ENCODE results near the gene SSX1.
"Not testable (repeated sequence)": the region's sequence is repeated elsewhere in the genome, so short reads cannot be mapped to it uniquely, and the experiment has no call there.

Gene SSX1, protein sequence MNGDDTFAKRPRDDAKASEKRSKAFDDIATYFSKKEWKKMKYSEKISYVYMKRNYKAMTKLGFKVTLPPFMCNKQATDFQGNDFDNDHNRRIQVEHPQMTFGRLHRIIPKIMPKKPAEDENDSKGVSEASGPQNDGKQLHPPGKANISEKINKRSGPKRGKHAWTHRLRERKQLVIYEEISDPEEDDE

DNA sequence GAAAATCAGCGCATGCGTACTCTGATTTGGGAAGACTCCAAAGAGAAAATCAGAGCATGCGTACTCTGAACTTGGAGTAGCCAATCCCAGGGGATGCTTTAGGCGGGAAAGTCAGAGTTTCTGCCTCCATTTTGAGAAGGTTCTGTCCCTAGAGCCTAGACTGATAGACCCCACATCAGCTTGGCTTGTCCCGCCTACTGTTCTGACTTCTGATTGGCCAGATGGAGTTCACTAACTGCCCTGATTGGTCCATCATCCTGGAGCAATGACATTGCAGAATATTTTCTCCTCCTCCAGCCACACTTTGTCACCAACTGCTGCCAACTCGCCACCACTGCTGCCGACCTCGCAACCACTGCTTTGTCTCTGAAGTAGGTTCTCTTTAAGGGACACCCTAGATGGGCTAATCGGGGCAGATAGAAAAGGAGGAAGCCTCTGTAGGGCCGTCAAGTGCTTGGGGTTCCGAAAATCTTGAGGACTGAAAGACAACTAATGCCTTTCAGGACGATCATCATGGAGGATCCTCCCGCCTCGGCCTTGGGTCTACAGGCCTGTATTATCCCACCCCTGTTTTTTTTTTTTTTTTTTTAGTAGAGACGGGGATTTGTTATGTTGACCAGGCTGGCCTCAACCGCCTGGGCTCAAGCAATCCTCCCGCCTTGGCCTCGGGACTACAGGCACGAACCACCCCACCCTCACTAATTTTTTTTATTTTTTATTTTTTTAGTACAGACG, at the start of gene SSX1:
Gene SSX1 (plus strand): TSS at position 331 of the 735 bp plus-strand sequence. CDS start 1,850 bp downstream, outside the sequence.
- not testable (repeated sequence) for DNase-seq

DNA sequence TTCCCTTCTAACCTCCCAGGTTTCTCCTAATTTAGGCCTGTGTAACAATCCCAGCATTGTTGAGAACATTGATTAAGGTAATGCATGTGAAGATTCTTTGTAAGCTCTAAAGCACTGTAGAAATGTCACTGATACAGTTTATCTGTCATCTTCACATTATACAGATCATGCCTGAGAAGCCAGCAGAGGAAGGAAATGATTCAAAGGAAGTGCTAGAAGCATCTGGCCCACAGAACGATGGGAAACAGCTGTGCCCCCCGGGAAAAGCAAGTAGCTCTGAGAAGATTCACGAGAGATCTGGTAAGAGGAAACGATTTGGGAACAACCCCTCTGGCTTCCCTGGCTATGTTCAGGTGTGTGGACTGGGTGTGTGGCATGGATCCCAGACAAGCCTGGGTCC, 40.9 kb upstream of the SSX1 start:
- not testable (repeated sequence) for DNase-seq

DNA sequence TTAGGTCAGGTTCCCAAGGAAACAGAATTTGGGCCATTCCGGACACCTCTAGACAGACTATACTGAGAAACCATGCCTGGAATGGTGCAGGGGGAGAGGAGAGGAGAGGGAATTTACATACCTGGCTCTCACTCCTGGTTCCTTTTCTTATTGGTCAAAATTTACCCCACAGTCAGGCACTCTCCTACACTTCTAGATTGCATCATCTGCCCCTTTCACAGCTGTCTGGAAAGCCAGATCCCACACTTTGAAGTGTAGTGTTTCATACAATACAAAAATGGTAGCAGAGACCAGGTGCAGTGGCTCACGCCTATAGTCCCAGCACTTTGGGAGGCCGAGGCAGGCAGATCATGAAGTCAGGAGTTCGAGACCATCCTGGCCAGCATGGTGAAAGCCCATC, 31.0 kb upstream of the SSX1 start:
- DNase-seq = not testable (repeated sequence)

DNA sequence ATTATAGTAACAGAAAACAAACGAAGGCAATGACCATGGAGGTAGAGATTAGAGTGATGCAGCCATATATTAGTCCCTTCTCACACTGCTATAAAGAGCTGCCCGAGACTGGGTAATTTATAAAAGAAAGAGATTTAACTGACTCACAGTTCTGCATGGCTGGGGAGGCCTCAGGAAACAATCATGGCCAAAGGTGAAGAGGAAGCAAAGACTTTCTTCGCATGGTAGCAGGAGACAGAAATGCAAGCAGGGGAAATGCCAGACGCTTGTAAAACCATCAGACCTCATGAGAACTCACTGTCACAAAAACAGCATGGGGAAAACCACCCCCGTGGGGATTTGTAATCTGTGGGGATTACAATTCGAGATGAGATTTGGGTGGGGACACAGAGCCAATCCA, 2.2 kb upstream of the SSX1 start:
- DNase-seq = not testable (repeated sequence)

DNA sequence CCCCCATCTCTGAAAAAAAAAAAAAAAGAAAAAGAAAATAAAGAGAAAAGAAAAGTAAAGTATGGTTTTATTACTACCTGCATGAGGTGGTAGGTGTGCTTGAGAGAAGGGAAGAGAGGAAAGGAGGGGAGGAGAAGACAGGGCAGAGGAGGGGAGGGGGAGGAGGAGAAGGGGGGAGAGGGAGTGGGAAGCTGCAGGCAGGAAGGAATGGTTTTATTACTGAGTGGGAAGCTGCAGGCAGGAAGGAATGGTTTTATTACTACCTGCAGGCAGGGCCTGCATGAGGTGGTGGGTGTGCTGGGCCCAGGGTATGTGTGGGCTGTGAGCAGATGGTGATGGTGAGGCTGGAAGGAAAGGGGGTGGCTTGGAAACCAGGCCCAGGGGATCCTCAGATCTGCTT, 19.2 kb downstream of the SSX1 start:
- not testable (repeated sequence) for DNase-seq

DNA sequence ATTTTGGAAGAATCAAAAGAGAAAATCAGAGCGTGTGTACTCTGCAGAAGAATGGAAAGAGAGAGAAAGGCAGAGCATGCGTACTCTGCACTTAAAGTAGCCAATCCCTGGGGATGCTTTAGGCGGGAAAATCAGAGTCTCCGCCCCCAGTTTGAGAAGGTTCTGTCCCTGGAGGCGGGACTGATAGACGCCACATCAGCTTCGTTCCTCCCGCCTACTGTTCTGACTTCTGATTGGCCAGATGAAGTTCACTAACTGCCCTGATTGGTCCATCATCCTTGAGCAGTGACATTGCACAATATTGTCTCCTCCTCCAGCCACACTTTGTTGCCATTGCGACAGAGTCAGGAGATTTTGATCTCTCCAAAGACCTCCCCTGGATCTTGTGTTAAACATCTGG, 23.8 kb downstream of the SSX1 start:
- peak; percentile 1 for DNase-seq

DNA sequence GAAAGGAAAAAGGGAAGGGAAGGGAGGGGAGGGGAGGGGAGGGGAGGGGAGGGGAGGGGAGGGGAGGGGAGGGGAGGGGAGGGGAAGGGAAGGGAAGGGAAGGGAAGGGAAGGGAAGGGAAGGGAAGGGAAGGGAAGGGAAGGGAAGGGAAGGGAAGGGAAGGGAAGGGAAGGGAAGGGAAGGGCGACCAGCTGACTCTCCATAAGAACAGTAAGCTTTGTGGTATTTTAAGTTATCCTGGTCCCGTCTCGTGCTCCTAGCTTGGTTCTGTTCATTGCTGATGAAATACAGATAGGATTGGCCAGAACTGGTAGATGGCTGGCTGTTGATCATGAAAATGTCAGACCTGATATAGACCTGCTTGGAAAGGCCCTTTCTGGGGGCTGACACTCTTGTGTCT, 25.5 kb downstream of the SSX1 start:
- not testable (repeated sequence) for DNase-seq

DNA sequence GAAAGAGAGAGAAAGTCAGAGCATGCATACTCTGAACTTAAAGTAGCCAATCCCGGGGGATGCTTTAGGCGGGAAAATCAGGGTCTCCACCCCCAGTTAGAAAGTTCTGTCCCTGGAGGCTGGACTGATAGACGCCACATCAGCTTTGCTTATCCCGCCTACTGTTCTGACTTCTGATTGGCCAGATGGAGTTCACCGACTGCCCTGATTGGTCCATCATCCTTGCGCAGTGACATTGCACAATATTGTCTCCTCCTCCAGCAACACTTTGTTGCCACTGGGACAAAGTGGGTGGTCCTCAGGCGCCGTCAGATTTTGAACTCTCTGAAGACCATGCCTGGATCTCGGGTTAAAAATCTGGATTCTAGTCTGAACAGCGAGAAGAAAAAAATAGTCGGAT, 51.0 kb downstream of the SSX1 start:
- DNase-seq = no peak

DNA sequence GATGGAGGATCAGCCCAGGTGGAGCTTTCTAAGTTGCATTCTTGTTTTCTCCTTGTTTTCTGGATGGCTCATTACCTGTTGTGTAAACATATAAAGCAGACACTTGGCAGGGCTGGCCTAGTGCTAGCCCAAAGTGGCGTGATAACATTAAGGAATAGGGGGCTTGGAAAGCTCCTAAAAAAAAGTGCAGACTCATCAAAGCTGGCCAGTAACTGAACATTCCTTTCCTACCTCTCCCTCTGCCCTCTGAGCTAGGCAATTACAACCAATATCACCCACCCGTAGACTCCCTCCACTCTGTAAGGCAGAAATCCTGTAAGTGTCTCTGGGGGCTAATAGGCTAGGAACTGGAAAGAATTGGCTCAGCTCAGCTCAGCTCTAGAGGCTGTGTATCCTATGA, 58.8 kb downstream of the SSX1 start:
- DNase-seq = not testable (repeated sequence)
